ENCODE results near the gene PFN3.

GRCh38 chr5:177362610-177363507 is 37.6 kb downstream of the PFN3 start:
- TF ChIP-seq, protein P1, sequence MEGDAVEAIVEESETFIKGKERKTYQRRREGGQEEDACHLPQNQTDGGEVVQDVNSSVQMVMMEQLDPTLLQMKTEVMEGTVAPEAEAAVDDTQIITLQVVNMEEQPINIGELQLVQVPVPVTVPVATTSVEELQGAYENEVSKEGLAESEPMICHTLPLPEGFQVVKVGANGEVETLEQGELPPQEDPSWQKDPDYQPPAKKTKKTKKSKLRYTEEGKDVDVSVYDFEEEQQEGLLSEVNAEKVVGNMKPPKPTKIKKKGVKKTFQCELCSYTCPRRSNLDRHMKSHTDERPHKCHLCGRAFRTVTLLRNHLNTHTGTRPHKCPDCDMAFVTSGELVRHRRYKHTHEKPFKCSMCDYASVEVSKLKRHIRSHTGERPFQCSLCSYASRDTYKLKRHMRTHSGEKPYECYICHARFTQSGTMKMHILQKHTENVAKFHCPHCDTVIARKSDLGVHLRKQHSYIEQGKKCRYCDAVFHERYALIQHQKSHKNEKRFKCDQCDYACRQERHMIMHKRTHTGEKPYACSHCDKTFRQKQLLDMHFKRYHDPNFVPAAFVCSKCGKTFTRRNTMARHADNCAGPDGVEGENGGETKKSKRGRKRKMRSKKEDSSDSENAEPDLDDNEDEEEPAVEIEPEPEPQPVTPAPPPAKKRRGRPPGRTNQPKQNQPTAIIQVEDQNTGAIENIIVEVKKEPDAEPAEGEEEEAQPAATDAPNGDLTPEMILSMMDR (conservative IDR thresholded peaks at IDR 0.05; ENCODE audit: low read length), result no peak
- TF ChIP-seq EZH2phosphoT487 (IDR thresholded peaks at IDR 0.05; ENCODE audit: borderline replicate concordance, low read depth, low read length), result no peak
